DOHH2 (cell line): Measurements from ENCODE around the gene ATXN7.

Experiments used
- H3F3A ChIP-seq: fragments of 200-600 bp; sonication (generic), shearing (Covaris generic); 2 replicates; pipeline ENCODE4 v1.6.0; 2016; ENCODE audit warnings: antibody characterized with exemption, mild to moderate bottlenecking; ENCODE audit not compliant: control insufficient read depth, insufficient read depth
- H3K27ac ChIP-seq: fragments of 200-600 bp; sonication (generic); 2 replicates; pipeline ENCODE4 v1.5.1; 2014; ENCODE audit warnings: low read depth, mild to moderate bottlenecking, low read length, moderate library complexity
- H3K27me3 ChIP-seq: fragments of 200-600 bp; sonication (generic); 2 replicates; pipeline ENCODE4 v1.6.1; 2014; ENCODE audit warnings: mild to moderate bottlenecking, low read length, mixed read lengths; ENCODE audit not compliant: control insufficient read depth
- H3K36me3 ChIP-seq: fragments of 200-600 bp; sonication (generic); 2 replicates; pipeline ENCODE4 v1.6.1; 2014; ENCODE audit warnings: mild to moderate bottlenecking, low read length, moderate library complexity, mixed read lengths; ENCODE audit not compliant: control insufficient read depth
- H3K4me1 ChIP-seq: fragments of 200-600 bp; sonication (generic); 2 replicates; pipeline ENCODE4 v1.6.1; 2014; ENCODE audit warnings: mild to moderate bottlenecking, low read length, mixed read lengths; ENCODE audit not compliant: control insufficient read depth
- H3K4me2 ChIP-seq: fragments of 200-600 bp; sonication (generic); 2 replicates; pipeline ENCODE4 v1.6.0; 2014; ENCODE audit warnings: mild to moderate bottlenecking, low read length, moderate library complexity
- H3K4me3 ChIP-seq: fragments of 200-600 bp; sonication (generic); 2 replicates; pipeline ENCODE4 v1.5.1; 2014; ENCODE audit warnings: mild to moderate bottlenecking, low read length, mixed read lengths
- H3K79me2 ChIP-seq: fragments of 200-600 bp; sonication (generic); 2 replicates; pipeline ENCODE4 v1.6.1; 2014; ENCODE audit warnings: mild to moderate bottlenecking, low read length, mixed read lengths; ENCODE audit not compliant: control insufficient read depth
- H3K9me2 ChIP-seq: fragments of 200-600 bp; sonication (generic); replicated peaks from 2 replicates; pipeline ENCODE4 v1.6.1; 2014; ENCODE audit warnings: mild to moderate bottlenecking, low read length, mixed read lengths; ENCODE audit not compliant: control insufficient read depth
- H3K9me3 ChIP-seq: fragments of 200-600 bp; sonication (generic); 2 replicates; pipeline ENCODE4 v1.6.1; 2014; ENCODE audit warnings: antibody characterized with exemption, low read length, mixed read lengths; ENCODE audit not compliant: control insufficient read depth, insufficient read depth
- H4K20me1 ChIP-seq: fragments of 200-600 bp; sonication (generic); 2 replicates; pipeline ENCODE4 v1.6.0; 2014; ENCODE audit warnings: low read depth, mild to moderate bottlenecking, antibody characterized with exemption, low read length, moderate library complexity; ENCODE audit not compliant: control insufficient read depth, insufficient read depth
- CTCF ChIP-seq: fragments of 200-600 bp; sonication (generic); IDR thresholded peaks from one replicate; pipeline ENCODE4 v1.5.1; 2014; ENCODE audit warnings: antibody characterized with exemption, mild to moderate bottlenecking, low read depth, low read length; ENCODE audit not compliant: poor library complexity, severe bottlenecking
- EZH2phosphoT487 ChIP-seq: fragments of 200-600 bp; sonication (generic); IDR thresholded peaks from 2 replicates; pipeline ENCODE4 v1.6.1; 2017; ENCODE audit warnings: borderline replicate concordance, mild to moderate bottlenecking, antibody characterized with exemption, low read length, moderate library complexity, mixed read lengths

The ATXN7 gene

GRCh38 chr3:63900459-63900858, 36.8 kb downstream of the ATXN7 start:
- H3K4me2 ChIP-seq = no peak overlapping the region
- TF ChIP-seq CTCF (no peak), EZH2phosphoT487 (no peak)
- H3K9me2 ChIP-seq = no peaks in the 10 kb centered on the region
- peaks cover 17% of the 10 kb centered on the region for H3K4me1 ChIP-seq
- H3K4me3 ChIP-seq = no peak overlapping the region
- H3F3A ChIP-seq = no peaks in the 10 kb centered on the region
- H3K9me3 ChIP-seq = no peaks in the 10 kb centered on the region
- peaks cover 47% of the 10 kb centered on the region for H3K36me3 ChIP-seq
- no peaks in the 10 kb centered on the region for H3K27me3 ChIP-seq
- no peaks in the 10 kb centered on the region; the same call in 1 of the 2 replicates for H4K20me1 ChIP-seq
- H3K27ac ChIP-seq = no peak overlapping the region
- peaks cover 38% of the 10 kb centered on the region for H3K79me2 ChIP-seq

GRCh38 chr3:63905731-63906620, 42.3 kb downstream of the ATXN7 start:
- Histone ChIP-seq H3K4me3 (no peak overlapping the region), H3F3A (peaks cover 28% of the 10 kb centered on the region), H3K27me3 (no peaks in the 10 kb centered on the region), H3K27ac (no peak overlapping the region), H3K4me2 (no peak overlapping the region), H3K9me2 (no peaks in the 10 kb centered on the region), H4K20me1 (no peaks in the 10 kb centered on the region; the same call in 1 of the 2 replicates), H3K79me2 (peaks cover 19% of the 10 kb centered on the region), H3K4me1 (peaks cover 11% of the 10 kb centered on the region), H3K36me3 (peaks cover 31% of the 10 kb centered on the region), H3K9me3 (no peaks in the 10 kb centered on the region)
- TF ChIP-seq EZH2phosphoT487 (no peak), CTCF (no peak)

- Histone ChIP-seq H3K36me3 (peaks cover 21% of the 10 kb centered on the region), H3K9me2 (no peaks in the 10 kb centered on the region), H3K27me3 (no peaks in the 10 kb centered on the region), H3K27ac (no peak overlapping the region), H4K20me1 (0 out of 2 replicates have a peak, but pooled peaks cover 3% of the 10 kb centered on the region), H3K9me3 (no peaks in the 10 kb centered on the region), H3K4me1 (peaks cover 22% of the 10 kb centered on the region), H3K4me2 (no peak overlapping the region), H3K79me2 (peaks cover 16% of the 10 kb centered on the region), H3F3A (peaks cover 33% of the 10 kb centered on the region), H3K4me3 (no peak overlapping the region)
- TF ChIP-seq CTCF (no peak), EZH2phosphoT487 (no peak)
These were observed 44.5 kb downstream of the ATXN7 start for GRCh38 chr3:63908081-63908736.
